Activated CD4-positive, CD25-positive, alpha-beta regulatory T cell (primary cell): Measurements from ENCODE around the gene VRK1.

Experiments
- DNase-seq, 4 experiments: peaks; one replicate each; lab custom pipeline; 2025; lab: John Stamatoyannopoulos, UW

Gene VRK1

DNA sequence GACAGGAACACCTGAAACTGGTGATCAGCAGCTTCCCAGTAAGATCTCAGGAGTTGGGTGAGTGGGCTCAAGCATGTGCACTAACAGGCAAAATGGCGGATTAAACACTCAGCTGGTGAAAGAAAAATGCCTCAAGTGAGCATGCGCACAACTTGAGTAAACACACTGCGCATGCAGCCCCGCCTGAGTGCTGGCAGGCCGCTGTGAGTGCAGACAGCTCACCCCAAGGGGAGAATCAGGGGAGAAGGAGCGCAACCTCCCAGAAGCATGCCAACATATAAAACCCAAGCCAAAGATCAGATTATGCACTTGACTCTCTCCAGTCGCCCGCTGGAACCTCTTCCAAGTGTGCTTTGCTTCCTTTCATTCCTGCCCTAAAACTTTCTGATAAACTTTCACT lies 125.8 kb downstream of the VRK1 start:
- no peak for DNase-seq

- no peak for DNase-seq
Observed at GRCh38 chr14:96925422-96925821, 128.2 kb downstream of the VRK1 start.

DNA sequence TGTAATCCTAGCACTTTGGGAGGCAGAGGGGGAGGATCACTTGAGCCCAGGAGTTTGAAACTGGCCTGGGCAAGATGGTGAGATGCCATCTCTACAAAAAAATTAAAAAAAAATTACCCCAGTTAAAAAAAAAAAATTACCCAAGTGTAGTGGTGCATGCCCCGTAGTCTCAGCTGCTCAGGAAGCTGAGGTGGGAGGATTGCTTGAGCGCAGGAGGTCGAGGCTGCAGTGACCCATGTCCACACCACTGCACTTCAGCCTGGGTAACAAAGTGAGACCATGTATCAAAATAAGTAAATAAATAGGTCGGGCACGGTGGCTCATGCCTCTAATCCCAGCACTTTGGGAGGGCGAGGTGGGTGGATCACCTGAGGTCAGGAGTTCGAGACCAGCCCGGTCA lies 128.8 kb downstream of the VRK1 start:
- no peak for DNase-seq

DNA sequence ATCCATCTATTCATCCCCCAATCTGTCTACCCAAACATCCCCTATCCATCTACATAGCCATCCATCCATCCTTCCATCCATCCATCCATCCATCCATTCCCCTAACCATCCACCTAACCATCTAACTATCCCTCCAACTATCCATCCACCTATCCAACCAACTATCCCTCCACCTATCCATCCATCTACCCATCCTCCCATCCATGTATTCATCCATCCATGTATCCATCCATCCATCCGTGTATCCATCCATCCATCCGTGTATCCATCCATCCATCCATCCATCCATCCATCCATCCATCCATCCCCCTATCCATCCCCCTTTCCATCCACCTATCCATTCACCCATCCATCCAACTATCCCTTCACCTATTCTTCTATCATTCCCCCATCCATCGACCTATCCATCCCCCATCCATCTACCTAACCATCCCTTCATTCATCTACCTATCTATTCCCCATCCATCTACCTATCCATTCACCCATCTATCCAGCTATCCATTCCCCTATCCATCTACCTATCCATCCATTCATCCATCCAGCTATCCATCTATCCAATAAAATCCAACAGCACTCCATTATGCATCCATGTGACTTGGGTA lies 131.7 kb downstream of the VRK1 start:
- no peak for DNase-seq

GRCh38 chr14:96929950-96930349 lies 132.8 kb downstream of the VRK1 start:
- no peak for DNase-seq

- no peak for DNase-seq
Observed at GRCh38 chr14:96930526-96930925, 133.3 kb downstream of the VRK1 start.
